T-helper 1 cell treated with Interleukin-12 subunit alpha and Interleukin-12 subunit beta and Interleukin-4 antibody, amounts not matched to agents 30 μg/mL and 1 μg/mL, for 36 hours (primary cell): Measurements from ENCODE around the gene CHD9NB.
"Not testable (repeated sequence)": the region's sequence is repeated elsewhere in the genome, so short reads cannot be mapped to it uniquely, and the experiment has no call there.

Experiments
- H3K27ac Mint-ChIP-seq: one replicate; pipeline ENCODE4 v1.8.0; 2021; ENCODE audit warnings: mild to moderate bottlenecking, mixed read lengths
- H3K27me3 Mint-ChIP-seq: one replicate; pipeline ENCODE4 v1.8.0; 2021; ENCODE audit warnings: low read depth, mixed read lengths
- H3K36me3 Mint-ChIP-seq: one replicate; pipeline ENCODE4 v1.8.0; 2021; ENCODE audit warnings: low read depth, mixed read lengths
- H3K4me1 Mint-ChIP-seq: one replicate; pipeline ENCODE4 v1.8.0; 2021; ENCODE audit warnings: low read depth, mixed read lengths
- H3K4me3 Mint-ChIP-seq: one replicate; pipeline ENCODE4 v1.8.0; 2021; ENCODE audit warnings: mild to moderate bottlenecking, moderate library complexity, mixed read lengths
- H3K9me3 Mint-ChIP-seq: one replicate; pipeline ENCODE4 v1.8.0; 2021; ENCODE audit warnings: mixed read lengths

CHD9NB gene

DNA sequence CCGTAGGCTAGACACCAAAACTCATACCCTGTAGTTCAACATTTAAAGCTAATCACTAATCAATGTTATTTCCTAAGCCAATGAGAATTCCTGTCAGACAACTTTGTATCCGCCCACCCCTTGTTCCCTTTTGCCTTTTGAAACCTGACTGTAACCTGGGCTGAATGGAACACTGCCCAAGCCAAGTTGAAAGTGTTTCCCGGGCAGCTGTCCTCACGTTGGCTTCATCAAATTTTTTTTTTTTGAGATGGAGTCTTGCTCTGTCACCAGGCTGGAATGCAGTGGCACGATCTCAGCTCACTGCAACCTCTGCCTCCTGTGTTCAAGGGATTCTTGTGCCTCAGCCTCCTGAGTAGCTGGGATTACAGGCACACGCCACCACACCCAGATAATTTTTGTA lies 16.0 kb downstream of the CHD9NB start:
- H3K4me3 Mint-ChIP-seq, H3K4me1 Mint-ChIP-seq, H3K9me3 Mint-ChIP-seq, H3K27ac Mint-ChIP-seq, H3K36me3 Mint-ChIP-seq: not testable (repeated sequence)
- H3K27me3 Mint-ChIP-seq = peaks cover 16% of the 10 kb centered on the region

DNA sequence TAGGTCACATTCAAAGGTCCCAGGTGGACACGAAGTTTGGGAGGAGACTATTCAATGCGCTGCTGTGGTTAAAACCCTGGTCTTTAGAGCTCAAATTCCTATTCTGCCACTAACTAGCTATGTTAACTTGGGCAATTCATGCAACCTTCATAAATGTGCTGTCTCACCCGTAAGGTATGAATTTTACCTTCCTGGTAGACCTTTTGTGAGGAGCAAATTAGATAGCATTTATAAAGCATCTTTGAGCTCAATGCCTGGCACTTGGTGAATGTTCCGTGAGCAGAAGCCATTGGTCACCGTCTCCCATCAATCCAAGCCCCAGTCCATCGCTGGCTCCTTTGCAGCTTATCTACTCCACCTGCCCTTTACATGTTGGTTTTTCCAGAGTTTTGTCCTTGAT lies 16.6 kb downstream of the CHD9NB start:
- peaks cover 20% of the 10 kb centered on the region for H3K27me3 Mint-ChIP-seq
- no peak overlapping the region for H3K4me3 Mint-ChIP-seq
- H3K9me3 Mint-ChIP-seq = no peaks in the 10 kb centered on the region
- H3K4me1 Mint-ChIP-seq = no peaks in the 10 kb centered on the region
- no peaks in the 10 kb centered on the region for H3K36me3 Mint-ChIP-seq
- no peak overlapping the region for H3K27ac Mint-ChIP-seq

DNA sequence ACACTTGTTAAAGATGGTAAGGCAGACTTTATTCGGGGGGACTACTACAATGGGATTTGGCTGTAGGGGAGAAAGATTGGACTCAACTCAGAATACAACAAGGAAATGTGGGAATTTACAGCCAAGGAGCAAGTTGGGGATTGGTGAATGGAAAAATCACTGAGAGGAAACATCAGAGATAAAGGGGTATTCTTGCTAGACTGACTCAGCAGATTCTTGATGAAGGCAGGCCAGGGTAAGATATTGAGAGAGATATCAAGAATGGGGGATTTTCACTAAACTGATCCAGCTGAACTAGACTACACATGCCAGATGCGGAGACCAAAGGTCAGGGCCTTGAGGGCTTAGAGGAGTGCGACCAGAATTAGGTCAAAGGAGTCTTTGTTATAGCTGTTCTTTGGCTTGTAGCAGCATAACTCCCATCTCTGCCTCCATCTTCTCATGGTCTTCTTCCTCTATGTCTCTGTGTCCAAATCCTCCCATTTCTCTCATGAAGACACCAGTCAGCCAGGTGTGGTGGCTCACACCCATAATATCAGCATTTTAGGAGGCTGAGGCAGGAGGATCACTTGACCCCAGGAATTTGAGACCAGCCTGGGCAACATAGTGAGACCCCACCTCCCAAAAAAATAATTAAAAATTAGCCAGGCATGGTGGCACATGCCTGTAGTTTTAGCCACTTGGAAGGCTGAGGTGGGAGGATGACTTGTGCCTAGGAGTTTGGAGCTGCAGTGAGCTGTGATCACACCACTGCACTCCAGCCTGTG lies 17.3 kb downstream of the CHD9NB start:
- H3K9me3 Mint-ChIP-seq = no peaks in the 10 kb centered on the region
- no peaks in the 10 kb centered on the region for H3K4me1 Mint-ChIP-seq
- peaks cover 16% of the 10 kb centered on the region for H3K27me3 Mint-ChIP-seq

DNA sequence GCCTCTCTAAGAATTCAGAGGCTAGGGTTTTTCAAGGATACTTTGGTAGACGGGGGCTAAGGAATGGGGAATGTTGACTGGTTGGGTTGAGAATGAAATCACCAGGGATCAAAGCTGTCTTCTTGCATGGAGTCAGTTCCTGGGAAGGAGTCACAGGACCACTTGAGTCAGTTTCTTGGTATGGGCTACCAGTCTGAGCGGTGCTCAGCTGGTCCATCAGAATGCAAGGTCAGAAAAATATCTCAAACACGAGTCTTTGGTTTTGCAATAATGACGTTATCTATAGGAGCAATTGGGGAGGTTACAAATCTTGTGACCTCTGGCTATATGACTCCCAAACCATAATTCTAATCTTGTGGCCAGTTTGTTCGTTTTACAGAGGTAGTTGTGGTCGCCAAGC lies 18.4 kb downstream of the CHD9NB start:
- H3K36me3 Mint-ChIP-seq = no peaks in the 10 kb centered on the region
- no peak overlapping the region for H3K27ac Mint-ChIP-seq
- no peaks in the 10 kb centered on the region for H3K4me1 Mint-ChIP-seq
- H3K27me3 Mint-ChIP-seq = peaks cover 16% of the 10 kb centered on the region
- no peaks in the 10 kb centered on the region for H3K9me3 Mint-ChIP-seq
- H3K4me3 Mint-ChIP-seq = no peak overlapping the region

More for the DNA sequence above, 17.3 kb downstream of the CHD9NB start:
- Mint-ChIP-seq H3K27ac (no peak overlapping the region), H3K36me3 (no peaks in the 10 kb centered on the region), H3K4me3 (no peak overlapping the region)

DNA sequence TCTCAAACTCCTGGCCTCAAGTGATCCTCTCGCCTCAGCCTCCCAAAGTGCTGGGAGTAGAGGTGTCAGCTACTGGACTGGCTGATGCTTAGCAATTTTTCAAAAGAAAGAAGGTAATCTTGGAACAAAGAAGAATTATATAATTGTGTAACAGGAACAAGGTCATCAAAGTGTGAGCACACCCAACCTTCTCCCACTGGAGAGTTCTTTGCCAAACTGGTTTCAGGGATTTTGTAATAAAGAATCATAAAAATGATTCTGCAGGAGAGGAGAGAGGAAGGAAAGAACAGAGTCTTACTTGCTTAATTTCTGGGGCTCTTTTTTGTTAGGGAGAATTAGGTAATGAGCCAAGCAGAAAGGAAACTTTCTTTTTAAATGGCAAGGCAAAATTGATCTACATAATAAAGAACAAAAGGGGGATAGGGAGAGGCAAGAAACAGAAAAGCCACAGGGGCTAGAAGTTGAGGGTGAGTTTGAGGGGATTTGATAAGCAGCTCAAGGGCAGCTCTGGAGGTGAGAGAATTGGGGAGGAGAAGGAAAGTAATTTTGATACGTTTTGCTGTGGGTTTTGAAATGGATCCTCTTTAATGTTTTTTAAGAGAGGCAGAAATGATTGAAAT lies 21.3 kb downstream of the CHD9NB start:
- peaks cover 16% of the 10 kb centered on the region for H3K27me3 Mint-ChIP-seq
- no peak overlapping the region for H3K27ac Mint-ChIP-seq
- H3K36me3 Mint-ChIP-seq = no peaks in the 10 kb centered on the region
- H3K9me3 Mint-ChIP-seq = no peaks in the 10 kb centered on the region
- no peaks in the 10 kb centered on the region for H3K4me1 Mint-ChIP-seq
- H3K4me3 Mint-ChIP-seq = no peak overlapping the region

DNA sequence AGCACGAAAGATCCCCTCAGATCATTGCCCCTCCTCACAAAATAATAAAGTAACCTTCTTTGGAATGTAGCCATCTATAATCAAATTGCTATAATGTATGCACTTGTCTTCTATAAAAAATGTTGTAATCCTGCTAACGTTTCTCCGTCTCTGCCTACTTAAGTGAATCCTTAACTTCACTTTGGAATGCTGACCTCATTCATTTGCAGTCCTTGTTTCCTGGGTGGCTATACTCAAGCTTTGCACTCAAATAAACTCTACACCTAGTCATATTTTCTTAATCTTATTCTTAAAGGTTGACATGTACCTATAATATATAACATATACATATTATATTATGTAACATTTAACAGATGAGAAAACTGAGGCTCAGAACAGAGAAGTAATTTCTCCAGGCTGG lies 22.7 kb downstream of the CHD9NB start:
- Mint-ChIP-seq H3K27ac (no peak overlapping the region), H3K36me3 (no peaks in the 10 kb centered on the region), H3K9me3 (no peaks in the 10 kb centered on the region), H3K4me1 (no peaks in the 10 kb centered on the region), H3K4me3 (no peak overlapping the region), H3K27me3 (peaks cover 13% of the 10 kb centered on the region)

DNA sequence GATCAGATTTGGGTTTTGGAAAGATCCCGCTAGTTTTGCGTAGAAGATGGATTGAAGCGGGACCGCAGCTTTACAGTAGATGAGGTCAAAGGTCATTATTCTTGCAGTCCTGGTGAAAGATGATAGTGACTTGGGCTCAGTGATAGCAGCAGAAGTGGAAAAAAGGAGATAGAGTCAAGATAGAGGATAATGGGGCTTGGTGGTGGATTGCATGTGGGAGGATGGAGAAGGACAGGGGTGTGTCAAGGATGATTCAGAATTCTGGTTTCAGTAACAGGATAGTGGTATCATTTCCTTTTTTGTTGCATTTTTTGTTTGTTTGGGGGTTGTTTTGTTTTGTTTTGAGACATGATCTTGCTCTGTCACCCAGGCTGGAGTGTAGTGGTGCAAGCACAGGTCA lies 28.7 kb downstream of the CHD9NB start:
- Mint-ChIP-seq H3K36me3 (no peaks in the 10 kb centered on the region), H3K27me3 (peaks cover 3% of the 10 kb centered on the region), H3K27ac (no peak overlapping the region), H3K4me3 (no peak overlapping the region), H3K4me1 (peaks cover 3% of the 10 kb centered on the region), H3K9me3 (no peaks in the 10 kb centered on the region)

DNA sequence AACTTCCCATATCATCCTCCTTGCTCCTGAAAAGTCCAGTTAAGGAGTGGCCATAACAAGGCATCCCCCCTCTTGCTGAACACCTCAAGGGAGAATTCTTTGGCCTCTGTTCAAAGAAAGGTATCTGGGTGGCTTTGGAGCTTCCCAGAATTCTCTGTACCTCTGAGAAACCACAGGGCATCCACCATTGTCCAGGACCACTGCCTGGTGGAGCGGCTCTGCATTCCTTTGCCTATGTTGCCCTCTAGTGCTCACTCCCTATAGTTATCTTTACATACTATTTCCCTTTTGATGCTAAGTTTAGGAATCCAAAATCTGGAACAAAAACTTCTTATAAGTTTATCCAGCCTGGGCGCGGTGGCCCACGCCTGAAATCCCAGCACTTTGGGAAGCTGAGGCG lies 30.3 kb downstream of the CHD9NB start:
- H3K4me1 Mint-ChIP-seq = peaks cover 3% of the 10 kb centered on the region
- no peaks in the 10 kb centered on the region for H3K36me3 Mint-ChIP-seq
- no peaks in the 10 kb centered on the region for H3K9me3 Mint-ChIP-seq
- H3K4me3 Mint-ChIP-seq = no peak overlapping the region
- no peak overlapping the region for H3K27ac Mint-ChIP-seq
- H3K27me3 Mint-ChIP-seq = peaks cover 3% of the 10 kb centered on the region

DNA sequence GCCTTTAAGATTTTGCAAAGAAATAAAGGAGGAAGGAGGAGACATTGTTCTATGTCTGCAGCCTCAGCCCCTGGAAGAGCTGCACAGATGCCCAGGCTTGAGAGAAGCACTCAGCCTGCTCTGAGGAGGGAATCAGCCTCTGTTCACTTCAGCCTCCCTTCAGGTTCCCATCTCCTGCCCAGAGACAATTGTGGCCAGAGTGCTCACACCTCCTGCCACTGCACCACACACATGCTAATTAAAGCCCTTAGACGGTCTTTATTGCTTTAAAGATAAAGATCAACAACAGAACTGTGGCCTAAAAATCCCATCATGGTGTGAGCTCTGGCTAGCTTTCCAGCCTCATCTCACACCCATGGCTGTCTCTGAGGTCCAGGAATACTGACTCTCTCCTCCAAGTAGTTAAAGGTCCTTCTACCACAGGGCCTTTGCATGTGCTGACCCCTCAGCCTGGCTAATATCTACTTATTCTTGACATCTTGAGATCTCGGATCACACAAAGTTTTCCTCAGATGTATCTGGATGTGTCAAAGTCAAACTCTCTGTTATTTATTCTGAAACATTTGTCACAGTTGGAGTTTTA lies 33.8 kb downstream of the CHD9NB start:
- Mint-ChIP-seq H3K36me3 (no peaks in the 10 kb centered on the region), H3K4me1 (peaks cover under 1% of the 10 kb centered on the region), H3K27ac (no peak overlapping the region), H3K27me3 (peaks cover under 1% of the 10 kb centered on the region), H3K4me3 (no peak overlapping the region), H3K9me3 (no peaks in the 10 kb centered on the region)

DNA sequence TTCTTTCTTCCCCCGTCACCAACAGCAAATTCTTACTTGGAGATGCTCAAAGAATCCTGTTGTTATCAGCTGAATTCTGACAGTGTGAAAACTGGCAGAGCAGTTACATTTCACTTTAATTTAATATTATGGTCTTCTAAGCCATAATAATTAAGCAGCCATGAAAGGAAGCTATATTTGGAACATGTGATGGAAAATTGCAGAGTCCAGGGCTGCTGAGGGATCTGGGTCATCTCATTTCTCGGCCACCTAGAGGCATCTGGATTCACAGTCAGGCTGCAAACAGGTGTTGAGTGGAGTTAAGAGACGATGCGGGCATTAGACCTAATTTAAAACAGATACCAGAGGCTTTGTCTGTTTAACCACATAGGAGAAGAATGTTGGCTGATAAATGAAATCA lies 38.4 kb downstream of the CHD9NB start:
- Mint-ChIP-seq H3K4me3 (no peak overlapping the region), H3K27me3 (no peaks in the 10 kb centered on the region), H3K36me3 (no peaks in the 10 kb centered on the region), H3K9me3 (no peaks in the 10 kb centered on the region), H3K4me1 (no peaks in the 10 kb centered on the region), H3K27ac (no peak overlapping the region)

DNA sequence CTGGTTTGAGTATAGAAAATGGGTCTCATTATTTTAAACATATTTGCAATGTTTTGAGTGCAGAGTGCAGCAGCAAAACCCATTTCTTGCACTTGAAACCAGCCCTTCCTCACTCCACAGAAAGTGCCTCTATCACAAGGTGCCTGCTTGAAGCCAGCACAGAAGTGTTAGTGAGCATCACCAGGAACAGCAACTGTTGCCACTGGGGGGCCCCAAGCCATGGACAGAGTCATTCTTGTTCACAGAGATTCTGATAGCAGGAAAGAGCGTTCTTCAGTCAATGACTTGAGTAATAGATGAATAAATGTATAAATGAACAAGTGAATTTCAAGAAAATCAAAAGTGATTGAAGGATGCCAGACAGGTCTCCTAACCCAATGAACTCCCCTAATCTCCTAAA lies 45.6 kb downstream of the CHD9NB start:
- H3K27ac Mint-ChIP-seq = no peak overlapping the region

DNA sequence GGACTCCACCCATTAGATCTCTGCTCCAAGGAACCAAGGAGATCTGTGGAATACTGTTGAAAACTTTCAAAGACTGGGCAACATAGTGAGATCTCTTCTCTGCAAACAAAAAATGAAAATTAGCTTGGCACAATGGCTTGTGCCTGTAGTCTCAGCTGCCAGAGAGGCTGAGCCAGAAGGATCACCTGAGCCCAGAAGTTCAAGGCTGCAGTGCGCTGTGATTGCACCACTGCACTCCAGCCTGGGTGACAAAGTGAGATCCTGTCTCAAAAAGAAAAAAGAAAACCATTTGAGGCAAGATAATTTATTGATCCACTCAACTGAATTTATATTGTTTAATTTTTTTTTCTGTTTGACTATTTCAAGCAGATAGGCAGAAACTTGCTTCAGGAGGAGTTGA lies 54.8 kb downstream of the CHD9NB start:
- Mint-ChIP-seq H3K27me3 (no peaks in the 10 kb centered on the region), H3K27ac (no peak overlapping the region), H3K9me3 (no peaks in the 10 kb centered on the region), H3K4me3 (no peak overlapping the region), H3K36me3 (no peaks in the 10 kb centered on the region), H3K4me1 (no peaks in the 10 kb centered on the region)

More for the DNA sequence above, 45.6 kb downstream of the CHD9NB start:
- Mint-ChIP-seq H3K4me3 (no peak overlapping the region), H3K4me1 (no peaks in the 10 kb centered on the region), H3K27me3 (no peaks in the 10 kb centered on the region), H3K9me3 (no peaks in the 10 kb centered on the region), H3K36me3 (no peaks in the 10 kb centered on the region)

DNA sequence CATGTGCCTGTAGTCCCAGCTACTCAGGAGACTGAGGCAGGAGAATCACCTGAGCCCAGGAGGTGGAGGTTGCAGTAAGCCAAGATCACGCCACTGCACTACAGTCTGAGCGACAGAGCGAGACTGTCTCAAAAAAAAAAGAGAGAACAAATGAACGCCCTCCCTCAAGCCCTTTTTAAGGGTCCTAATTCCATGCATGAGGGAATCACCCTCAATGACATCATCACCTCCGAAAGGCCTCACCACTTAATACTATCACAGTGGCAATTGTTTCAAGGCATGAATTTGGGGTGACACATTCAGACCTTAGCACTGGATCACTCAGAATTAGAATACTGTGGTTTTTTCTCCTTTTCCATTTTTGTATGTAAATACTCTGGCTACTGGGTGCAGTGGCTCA lies 57.8 kb downstream of the CHD9NB start:
- H3K36me3 Mint-ChIP-seq = no peaks in the 10 kb centered on the region
- no peak overlapping the region for H3K27ac Mint-ChIP-seq
- no peaks in the 10 kb centered on the region for H3K9me3 Mint-ChIP-seq
- H3K27me3 Mint-ChIP-seq = no peaks in the 10 kb centered on the region
- H3K4me3 Mint-ChIP-seq = no peak overlapping the region
- H3K4me1 Mint-ChIP-seq = no peaks in the 10 kb centered on the region

DNA sequence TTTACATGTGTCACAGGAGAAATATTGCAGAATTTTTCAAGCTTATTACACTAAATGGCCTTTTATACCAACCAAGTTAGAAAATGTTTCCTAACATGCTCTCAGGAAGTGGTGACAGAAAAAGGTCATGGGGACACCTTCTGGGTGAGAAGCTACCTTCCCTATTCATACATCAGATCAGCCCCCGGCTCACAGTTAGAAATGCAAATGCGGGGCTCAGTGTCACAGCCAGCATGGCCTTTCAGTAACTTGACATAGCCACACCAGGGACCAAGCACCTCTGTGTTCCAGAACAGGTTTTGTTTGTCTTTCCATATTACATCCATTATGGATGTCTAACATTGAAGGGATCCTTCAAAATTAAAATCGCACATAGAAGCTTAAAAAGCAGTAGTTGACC lies 59.5 kb downstream of the CHD9NB start:
- Mint-ChIP-seq H3K4me3 (no peak overlapping the region), H3K27ac (no peak overlapping the region), H3K36me3 (no peaks in the 10 kb centered on the region), H3K4me1 (no peaks in the 10 kb centered on the region), H3K27me3 (no peaks in the 10 kb centered on the region), H3K9me3 (no peaks in the 10 kb centered on the region)

DNA sequence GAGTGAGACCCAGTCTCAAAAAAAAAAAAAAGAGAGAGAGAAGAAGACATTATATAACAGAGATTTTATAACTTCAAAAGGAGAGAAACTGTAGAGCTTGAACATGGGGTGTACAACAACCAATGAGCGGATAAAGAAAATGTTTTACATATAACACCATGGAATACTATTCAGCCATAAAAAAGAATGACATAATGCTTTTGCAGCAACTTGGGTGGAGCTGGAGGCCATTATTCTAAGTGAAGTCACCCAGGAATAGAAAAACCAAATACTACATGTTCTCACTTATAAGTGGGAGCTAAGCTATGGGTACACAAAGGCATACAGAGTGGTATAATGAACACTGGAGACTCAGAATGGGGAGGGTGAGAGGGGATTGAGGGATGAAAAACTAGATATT lies 61.1 kb downstream of the CHD9NB start:
- Mint-ChIP-seq H3K4me3 (no peak overlapping the region), H3K27ac (no peak overlapping the region), H3K27me3 (no peaks in the 10 kb centered on the region), H3K4me1 (no peaks in the 10 kb centered on the region), H3K36me3 (no peaks in the 10 kb centered on the region), H3K9me3 (no peaks in the 10 kb centered on the region)
